IPS DF 6.9 (cell line): ENCODE results near the gene CETN2.
"Not testable (repeated sequence)": the region's sequence is repeated elsewhere in the genome, so short reads cannot be mapped to it uniquely, and the experiment has no call there.

Experiments
- DNase-seq: peaks from one replicate; pipeline ENCODE4 v3.0.0-alpha.2; 2013; ENCODE audit warnings: low read depth, low spot score
- H3K27ac ChIP-seq: one replicate; pipeline ENCODE4 v1.5.1; 2013; ENCODE audit warnings: low read length, control low read depth
- H3K27me3 ChIP-seq: 2 replicates; pipeline ENCODE4 v1.6.1; 2013; ENCODE audit warnings: mild to moderate bottlenecking, low read length; ENCODE audit not compliant: control insufficient read depth, insufficient read depth
- H3K36me3 ChIP-seq: 2 replicates; pipeline ENCODE4 v1.6.1; 2013; ENCODE audit warnings: low read length; ENCODE audit not compliant: control insufficient read depth, insufficient read depth
- H3K4me1 ChIP-seq: 2 replicates; pipeline ENCODE4 v1.6.1; 2013; ENCODE audit warnings: low read length; ENCODE audit not compliant: control insufficient read depth, insufficient read depth
- H3K4me3 ChIP-seq: 2 replicates; pipeline ENCODE4 v1.5.1; 2013; ENCODE audit warnings: mild to moderate bottlenecking, low read length
- H3K9me3 ChIP-seq: 2 replicates; pipeline ENCODE4 v1.6.1; 2013; ENCODE audit warnings: low read length, inconsistent platforms; ENCODE audit not compliant: control insufficient read depth, insufficient read depth
- WGBS: extraction: QIAGEN DNeasy Blood & Tissue Kit; methylation state at CpG from one replicate; pipeline ENCODE4 v1.1.7; 2013; ENCODE audit warnings: mixed read lengths, missing lambda C conversion rate; ENCODE audit not compliant: insufficient read length, insufficient coverage; 5-methylcytosine and 5-hydroxymethylcytosine counted together

Gene CETN2

GRCh38 chrX:152861826-152862225, 31.3 kb upstream of the CETN2 start:
- DNase-seq = no peak
- Histone ChIP-seq H3K4me3 (no peak overlapping the region), H3K27me3 (no peaks in the 10 kb centered on the region), H3K27ac (no peak overlapping the region), H3K4me1 (no peaks in the 10 kb centered on the region), H3K9me3 (no peaks in the 10 kb centered on the region), H3K36me3 (peaks cover 5% of the 10 kb centered on the region; the same call in 1 of the 2 replicates)
- WGBS = no CpG with 5 or more reads among the region's 6 CpGs

- Histone ChIP-seq H3K36me3 (peaks cover 3% of the 10 kb centered on the region; the same call in 1 of the 2 replicates), H3K27ac (no peak overlapping the region), H3K4me3 (no peak overlapping the region), H3K4me1 (no peaks in the 10 kb centered on the region), H3K27me3 (no peaks in the 10 kb centered on the region), H3K9me3 (no peaks in the 10 kb centered on the region)
- WGBS = no CpG with 5 or more reads among the region's 3 CpGs
- no peak for DNase-seq
Measured at GRCh38 chrX:152861116-152861515, 30.6 kb upstream of the CETN2 start.

- no peak overlapping the region for H3K4me3 ChIP-seq
- WGBS = no CpG with 5 or more reads among the region's 7 CpGs
- no peaks in the 10 kb centered on the region for H3K9me3 ChIP-seq
- no peaks in the 10 kb centered on the region for H3K27me3 ChIP-seq
- H3K27ac ChIP-seq = no peak overlapping the region
- H3K36me3 ChIP-seq = peaks cover 2% of the 10 kb centered on the region; the same call in 1 of the 2 replicates
- DNase-seq = no peak
- no peaks in the 10 kb centered on the region for H3K4me1 ChIP-seq
Measured at GRCh38 chrX:152853986-152854385, 23.4 kb upstream of the CETN2 start.

DNA sequence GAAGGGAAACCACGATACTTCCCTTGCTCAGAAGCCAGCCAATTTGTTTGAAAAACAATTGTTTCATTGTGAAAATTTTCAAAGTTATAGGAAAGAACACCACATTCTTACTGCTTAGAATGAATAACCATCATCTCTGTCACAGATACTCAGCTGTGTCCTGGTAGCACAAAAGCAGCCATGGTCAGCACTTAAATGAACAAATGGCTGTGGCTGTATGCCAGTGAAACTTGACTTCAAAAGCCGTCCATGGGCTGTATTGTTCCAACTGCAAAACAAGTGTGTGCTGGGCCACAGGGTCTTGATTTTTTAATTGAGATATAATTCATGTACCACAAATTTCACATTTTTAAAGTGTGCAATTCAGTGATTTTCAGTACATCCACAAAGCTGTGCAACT, 19.9 kb upstream of the CETN2 start:
- WGBS = no CpG with 5 or more reads among the region's 2 CpGs
- Histone ChIP-seq H3K27ac (no peak overlapping the region), H3K27me3 (no peaks in the 10 kb centered on the region), H3K4me3 (no peak overlapping the region), H3K36me3 (peaks cover 2% of the 10 kb centered on the region; the same call in 1 of the 2 replicates), H3K9me3 (no peaks in the 10 kb centered on the region), H3K4me1 (no peaks in the 10 kb centered on the region)
- no peak for DNase-seq

DNA sequence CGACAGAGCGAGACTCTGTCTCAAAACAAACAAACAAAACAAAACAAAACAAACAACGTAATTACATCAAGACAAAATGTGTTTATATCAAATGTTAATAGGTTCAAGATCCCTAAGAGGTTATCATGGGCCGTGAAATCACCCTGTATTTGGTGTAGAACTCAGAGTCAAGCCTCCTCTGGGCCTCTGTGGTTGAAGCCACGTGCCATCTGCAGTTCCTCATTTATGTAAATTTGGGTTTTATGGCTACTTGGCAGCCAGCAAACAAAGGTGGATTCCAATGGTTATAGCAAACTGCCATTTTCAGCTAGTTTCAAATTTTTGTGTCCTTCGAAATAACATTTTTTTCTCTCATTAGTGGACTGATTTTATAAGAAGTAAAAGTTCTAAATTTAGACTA, 16.7 kb upstream of the CETN2 start:
- no peaks in the 10 kb centered on the region; the same call in 1 of the 2 replicates for H3K36me3 ChIP-seq
- H3K4me3 ChIP-seq = no peak overlapping the region

GRCh38 chrX:152845618-152846240, 15.2 kb upstream of the CETN2 start:
- no CpG with 5 or more reads among the region's 17 CpGs for WGBS
- H3K27me3 ChIP-seq = no peaks in the 10 kb centered on the region
- H3K4me1 ChIP-seq = no peaks in the 10 kb centered on the region
- H3K27ac ChIP-seq = no peak overlapping the region
- H3K9me3 ChIP-seq = no peaks in the 10 kb centered on the region
- no peak overlapping the region for H3K4me3 ChIP-seq
- no peak for DNase-seq
- no peaks in the 10 kb centered on the region; the same call in 1 of the 2 replicates for H3K36me3 ChIP-seq

More for the DNA sequence above, 16.7 kb upstream of the CETN2 start:
- Histone ChIP-seq H3K9me3 (no peaks in the 10 kb centered on the region), H3K4me1 (no peaks in the 10 kb centered on the region), H3K27me3 (no peaks in the 10 kb centered on the region), H3K27ac (no peak overlapping the region)
- no peak for DNase-seq
- WGBS = no CpG with 5 or more reads among the region's 6 CpGs

DNA sequence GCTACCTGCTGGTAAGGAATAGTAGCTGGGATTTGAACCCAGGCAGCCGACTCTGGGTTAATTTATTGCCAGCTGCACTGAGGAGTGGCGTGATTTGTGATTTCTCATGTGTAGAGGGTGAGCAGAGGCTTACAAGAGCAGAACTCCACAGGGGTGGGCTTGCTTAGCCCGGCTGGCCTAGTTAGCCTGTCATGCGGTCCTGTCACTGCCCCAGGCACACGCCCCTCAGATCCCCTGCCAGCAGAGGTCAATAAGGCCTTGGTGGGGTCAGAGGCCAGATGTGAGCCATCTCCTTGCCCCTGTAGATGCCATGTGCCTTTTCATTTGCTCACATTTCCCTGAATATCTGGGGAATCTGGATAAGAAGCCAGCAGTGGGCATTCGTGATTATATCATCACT, 13.7 kb upstream of the CETN2 start:
- Histone ChIP-seq H3K36me3 (no peaks in the 10 kb centered on the region; the same call in 1 of the 2 replicates), H3K4me3 (no peak overlapping the region), H3K9me3 (no peaks in the 10 kb centered on the region), H3K4me1 (no peaks in the 10 kb centered on the region), H3K27me3 (no peaks in the 10 kb centered on the region), H3K27ac (no peak overlapping the region)
- WGBS = no CpG with 5 or more reads among the region's 6 CpGs
- DNase-seq = no peak

GRCh38 chrX:152843852-152844251, 13.3 kb upstream of the CETN2 start:
- no peak overlapping the region for H3K27ac ChIP-seq
- H3K4me3 ChIP-seq = no peak overlapping the region
- no peaks in the 10 kb centered on the region for H3K9me3 ChIP-seq
- no peaks in the 10 kb centered on the region for H3K4me1 ChIP-seq
- H3K27me3 ChIP-seq = no peaks in the 10 kb centered on the region
- no CpG with 5 or more reads among the region's 5 CpGs for WGBS
- no peaks in the 10 kb centered on the region; the same call in 1 of the 2 replicates for H3K36me3 ChIP-seq
- DNase-seq = no peak

GRCh38 chrX:152842772-152843338, 12.3 kb upstream of the CETN2 start:
- no peak for DNase-seq
- no peaks in the 10 kb centered on the region; the same call in 1 of the 2 replicates for H3K36me3 ChIP-seq
- no peaks in the 10 kb centered on the region for H3K27me3 ChIP-seq
- no CpG with 5 or more reads among the region's 10 CpGs for whole genome bisulfite sequencing
- no peaks in the 10 kb centered on the region for H3K9me3 ChIP-seq
- H3K27ac ChIP-seq = no peak overlapping the region
- H3K4me1 ChIP-seq = no peaks in the 10 kb centered on the region
- no peak overlapping the region for H3K4me3 ChIP-seq

DNA sequence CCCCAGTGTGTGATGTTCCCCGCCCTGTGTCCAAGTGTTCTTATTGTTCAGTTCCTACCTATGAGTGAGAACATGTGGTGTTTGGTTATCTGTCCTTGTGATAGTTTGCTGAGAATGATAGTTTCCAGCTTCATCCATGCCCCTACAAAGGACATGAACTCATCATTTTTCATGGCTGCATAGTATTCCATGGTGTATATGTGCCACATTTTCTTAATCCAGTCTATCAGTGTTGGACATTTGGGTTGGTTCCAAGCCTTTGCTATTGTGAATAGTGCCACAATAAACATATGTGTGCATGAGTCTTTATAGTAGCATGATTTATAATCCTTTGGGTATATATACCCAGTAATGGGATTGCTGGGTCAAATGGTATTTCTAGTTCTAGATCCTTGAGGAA, 4.9 kb upstream of the CETN2 start:
- no CpG with 5 or more reads among the region's 1 CpG for WGBS
- not testable (repeated sequence) for H3K27ac ChIP-seq, DNase-seq, H3K4me3 ChIP-seq, H3K4me1 ChIP-seq, H3K36me3 ChIP-seq, H3K27me3 ChIP-seq, H3K9me3 ChIP-seq

DNA sequence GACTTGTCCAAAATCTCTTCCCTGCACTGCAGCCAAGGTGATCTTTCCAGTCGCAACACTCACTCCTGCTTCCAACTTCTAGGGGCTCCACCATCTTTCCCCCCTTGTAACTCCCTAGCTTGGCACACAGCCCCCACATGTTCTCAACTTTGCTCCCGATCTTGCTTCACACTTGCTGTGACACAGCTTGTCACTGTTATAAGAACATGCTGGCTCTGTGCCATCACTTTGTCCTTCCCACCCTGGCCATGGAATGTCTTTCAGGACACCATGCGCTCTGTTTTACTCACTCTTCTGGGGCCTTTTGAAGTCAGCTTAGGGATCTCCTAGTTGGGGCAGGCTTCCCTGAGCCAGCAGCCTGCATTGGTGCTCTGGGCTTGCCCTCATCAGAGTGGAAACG, 2.8 kb upstream of the CETN2 start:
- H3K4me3 ChIP-seq = no peak overlapping the region
- WGBS = no CpG with 5 or more reads among the region's 4 CpGs
- H3K27ac ChIP-seq = no peak overlapping the region
- H3K9me3 ChIP-seq = no peaks in the 10 kb centered on the region
- DNase-seq = no peak
- no peaks in the 10 kb centered on the region; the same call in 1 of the 2 replicates for H3K36me3 ChIP-seq
- no peaks in the 10 kb centered on the region for H3K4me1 ChIP-seq
- no peaks in the 10 kb centered on the region for H3K27me3 ChIP-seq
